IMR-90 (cell line): ENCODE data around the gene PLGRKT. TPM values are rescaled to one million over a fixed set of nuclear protein-coding genes. Genes with fewer than 3 reads are reported as not detected.

Source experiments
- ATAC-seq: fragments of 200-7000 bp; cut with Tn5 transposase; 2 replicates; pipeline ENCODE4 v1.9.1; 2020; ENCODE audit warnings: low read depth, mild to moderate bottlenecking, moderate library complexity
- BruUV-seq: library from RNA; stranded (reverse); fragments of 400-500 nt; replicated peaks from 2 replicates; lab custom pipeline; 2021; lab: Mats Ljungman, UMichigan
- CTCF ChIA-PET: fragments of 300-600 bp; formaldehyde crosslinking; extraction: SDS; loops from one replicate; lab custom pipeline; 2021; ENCODE audit warnings: antibody characterized with exemption; lab: Yijun Ruan, JAX
- POLR2A ChIA-PET: fragments of 300-600 bp; sonication (Branson Sonifier 250); formaldehyde crosslinking; loops from one replicate; lab custom pipeline; 2022; ENCODE audit warnings: antibody characterized with exemption; ENCODE audit not compliant: unreplicated experiment; lab: Charles Lee
- DNase-seq: peaks from one replicate; pipeline ENCODE4 v3.0.0; 2013
- H2AFZ ChIP-seq: replicated peaks from 2 replicates; pipeline ENCODE3; 2013; ENCODE audit warnings: low read length, mild to moderate bottlenecking; ENCODE audit not compliant: poor library complexity
- H2AK5ac ChIP-seq: 2 replicates; pipeline ENCODE4 v1.6.1; 2013; ENCODE audit warnings: low read depth, low read length, inconsistent platforms
- H2AK9ac ChIP-seq: replicated peaks from 2 replicates; pipeline ENCODE3; 2013; ENCODE audit warnings: mild to moderate bottlenecking, low read depth, low read length, moderate library complexity; ENCODE audit not compliant: poor library complexity
- H2BK120ac ChIP-seq: 2 replicates; pipeline ENCODE4 v1.6.1; 2013; ENCODE audit warnings: low read depth, low read length, inconsistent platforms
- H2BK15ac ChIP-seq: 3 replicates; pipeline ENCODE4 v1.6.1; 2013; ENCODE audit warnings: low read depth, low read length, inconsistent platforms
- H2BK20ac ChIP-seq: 2 replicates; pipeline ENCODE4 v1.6.1; 2013; ENCODE audit warnings: low read depth, mild to moderate bottlenecking, inconsistent platforms, low read length, moderate library complexity
- H2BK5ac ChIP-seq: 2 replicates; pipeline ENCODE4 v1.6.1; 2013; ENCODE audit warnings: mild to moderate bottlenecking, low read depth, low read length, inconsistent platforms; ENCODE audit not compliant: poor library complexity, severe bottlenecking
- H3K14ac ChIP-seq: replicated peaks from 2 replicates; pipeline ENCODE4 v1.6.1; 2013; ENCODE audit warnings: low read depth, low read length, inconsistent platforms
- H3K18ac ChIP-seq: 2 replicates; pipeline ENCODE4 v1.6.1; 2013; ENCODE audit warnings: low read depth, low read length, control low read depth
- H3K23ac ChIP-seq: 2 replicates; pipeline ENCODE4 v1.6.1; 2013; ENCODE audit warnings: low read depth, low read length, inconsistent platforms
- H3K27ac ChIP-seq: 2 replicates; pipeline ENCODE4 v1.5.1; 2013; ENCODE audit warnings: mild to moderate bottlenecking, control low read depth, low read length; ENCODE audit not compliant: insufficient read depth
- H3K27me3 ChIP-seq: 2 replicates; pipeline ENCODE4 v1.6.1; 2013; ENCODE audit warnings: low read length; ENCODE audit not compliant: control insufficient read depth, insufficient read depth
- H3K36me3 ChIP-seq: 2 replicates; pipeline ENCODE4 v1.6.1; 2013; ENCODE audit warnings: low read length, mixed read lengths; ENCODE audit not compliant: control insufficient read depth, insufficient read depth
- H3K4ac ChIP-seq: 2 replicates; pipeline ENCODE4 v1.6.1; 2013; ENCODE audit warnings: low read depth, low read length, inconsistent platforms
- H3K4me1 ChIP-seq: 2 replicates; pipeline ENCODE4 v1.6.1; 2013; ENCODE audit warnings: low read length, mixed read lengths; ENCODE audit not compliant: control insufficient read depth, insufficient read depth
- H3K4me2 ChIP-seq: 2 replicates; pipeline ENCODE4 v1.6.1; 2013; ENCODE audit warnings: low read depth, mild to moderate bottlenecking, control low read depth, low read length, moderate library complexity
- H3K4me3 ChIP-seq: 2 replicates; pipeline ENCODE4 v1.5.1; 2013; ENCODE audit warnings: low read depth, mild to moderate bottlenecking, control low read depth, low read length, moderate library complexity; ENCODE audit not compliant: insufficient read depth
- H3K56ac ChIP-seq: 2 replicates; pipeline ENCODE4 v1.6.1; 2013; ENCODE audit warnings: low read length, inconsistent platforms; ENCODE audit not compliant: insufficient read depth; ENCODE audit errors: extremely low read depth
- H3K79me1 ChIP-seq, 2 experiments: 2 replicates each; pipeline ENCODE4 v1.6.1; 2013; ENCODE audit warnings: low read length in 2 of 2, inconsistent platforms in 1 of 2, low read depth in 1 of 2
- H3K9ac ChIP-seq: 2 replicates; pipeline ENCODE4 v1.6.1; 2013; ENCODE audit warnings: low read depth, low read length, control low read depth
- H3K9me1 ChIP-seq: 2 replicates; pipeline ENCODE4 v1.6.1; 2013; ENCODE audit warnings: low read length, inconsistent platforms; ENCODE audit not compliant: insufficient read depth
- H3K9me3 ChIP-seq: 2 replicates; pipeline ENCODE4 v1.6.1; 2013; ENCODE audit warnings: low read length; ENCODE audit not compliant: control insufficient read depth, insufficient read depth
- H4K20me1 ChIP-seq: 2 replicates; pipeline ENCODE4 v1.6.1; 2013; ENCODE audit warnings: low read length, inconsistent platforms; ENCODE audit not compliant: insufficient read depth
- H4K5ac ChIP-seq: 2 replicates; pipeline ENCODE4 v1.6.1; 2013; ENCODE audit warnings: mild to moderate bottlenecking, low read depth, low read length, control low read depth
- H4K8ac ChIP-seq, 2 experiments: 2 replicates each; pipeline ENCODE4 v1.6.1; 2013; ENCODE audit warnings: low read depth in 2 of 2, low read length in 2 of 2, control low read depth in 1 of 2, inconsistent platforms in 1 of 2
- H4K91ac ChIP-seq: 2 replicates; pipeline ENCODE4 v1.6.1; 2013; ENCODE audit warnings: low read depth, low read length, inconsistent platforms; ENCODE audit not compliant: insufficient read depth
- BHLHE40 ChIP-seq: fragments of 150-350 bp; IDR thresholded peaks from 2 replicates; pipeline ENCODE4 v1.6.1; 2016; ENCODE audit warnings: mild to moderate bottlenecking, low read depth, low read length
- CEBPB ChIP-seq: IDR thresholded peaks from 2 replicates; pipeline ENCODE4 v1.6.1; 2012; ENCODE audit warnings: low read depth, low read length, improper control_type of control experiment
- FOS ChIP-seq: fragments of 150-350 bp; IDR thresholded peaks from 2 replicates; pipeline ENCODE4 v1.6.1; 2016; ENCODE audit warnings: low read depth, low read length
- MAZ ChIP-seq: IDR thresholded peaks from 2 replicates; pipeline ENCODE4 v1.6.1; 2012; ENCODE audit warnings: low read depth, mild to moderate bottlenecking, low read length, improper control_type of control experiment, moderate library complexity, borderline replicate concordance
- MXI1 ChIP-seq: IDR thresholded peaks from 2 replicates; pipeline ENCODE4 v1.6.1; 2012; ENCODE audit warnings: low read depth, mild to moderate bottlenecking, low read length, moderate library complexity, borderline replicate concordance
- POLR2A ChIP-seq: IDR thresholded peaks from 2 replicates; pipeline ENCODE4 v1.6.1; 2012; ENCODE audit warnings: mild to moderate bottlenecking, low read depth, low read length
- SMC3 ChIP-seq: fragments of 150-350 bp; IDR thresholded peaks from 2 replicates; pipeline ENCODE4 v1.6.1; 2016; ENCODE audit warnings: low read depth, mild to moderate bottlenecking, antibody characterized with exemption, low read length, moderate library complexity
- WGBS, 2 experiments: methylation state at CpG; one replicate each; pipeline versions ENCODE4 v1.1.5 to v1.1.7; 2013; ENCODE audit warnings: missing lambda C conversion rate in 2 of 2; ENCODE audit not compliant: insufficient read length in 1 of 2; ENCODE audit errors: extremely low coverage in 2 of 2; 5-methylcytosine and 5-hydroxymethylcytosine counted together
- dilution Hi-C: fragments of 300-500 bp; cut with HindIII; formaldehyde crosslinking; loops from one replicate; pipeline ENCODE4 v1.14.3; 2018; ENCODE audit warnings: low sequenced_read_pairs; ENCODE audit not compliant: unreplicated experiment
- in situ Hi-C: fragments of 300-500 bp; cut with MboI; formaldehyde crosslinking; loops from 3 replicates; pipeline ENCODE4 v1.14.3; 2019; ENCODE audit warnings: low sequenced_read_pairs, inconsistent platforms, mixed read lengths
- intact Hi-C: fragments of 100-400 bp; cut with micrococcal nuclease; formaldehyde crosslinking; loops from 2 replicates; pipeline ENCODE4 v1.10.0; 2022
- polyA plus RNA-seq, 3 experiments: library from polyadenylated mRNA; depleted of rRNA; stranded (reverse); fragments of >200 nt; gene quantifications; 2 replicates each; pipeline ENCODE4 v1.2.3, GENCODE V29; 2012; ENCODE audit warnings: low replicate concordance in 1 of 3
- total RNA-seq: library from RNA; depleted of rRNA; stranded (reverse); fragments of >200 nt; gene quantifications from 2 replicates; pipeline ENCODE4 v1.2.3, GENCODE V29; 2012
- TF ChIP-seq, protein P1 (sequence below): fragments of 150-350 bp; IDR thresholded peaks from 2 replicates; pipeline ENCODE4 v1.6.1; 2016; ENCODE audit warnings: low read depth, mild to moderate bottlenecking, low read length, moderate library complexity, borderline replicate concordance
- TF ChIP-seq, protein P2 (sequence below): conservative IDR thresholded peaks from 2 replicates; pipeline ENCODE4 v1.5.1; 2012; ENCODE audit warnings: mild to moderate bottlenecking, low read depth, low read length, improper control_type of control experiment
- TF ChIP-seq, protein P3 (sequence below): fragments of 150-350 bp; IDR thresholded peaks from 2 replicates; pipeline ENCODE4 v1.6.1; 2017; ENCODE audit warnings: mild to moderate bottlenecking, antibody characterized with exemption, low read length, low read depth

PLGRKT gene
- total and polyA plus RNA-seq, 2 of the 4 experiments (the other 2 are of a cell fraction), result 10.8 to 12.7 TPM

DNA sequence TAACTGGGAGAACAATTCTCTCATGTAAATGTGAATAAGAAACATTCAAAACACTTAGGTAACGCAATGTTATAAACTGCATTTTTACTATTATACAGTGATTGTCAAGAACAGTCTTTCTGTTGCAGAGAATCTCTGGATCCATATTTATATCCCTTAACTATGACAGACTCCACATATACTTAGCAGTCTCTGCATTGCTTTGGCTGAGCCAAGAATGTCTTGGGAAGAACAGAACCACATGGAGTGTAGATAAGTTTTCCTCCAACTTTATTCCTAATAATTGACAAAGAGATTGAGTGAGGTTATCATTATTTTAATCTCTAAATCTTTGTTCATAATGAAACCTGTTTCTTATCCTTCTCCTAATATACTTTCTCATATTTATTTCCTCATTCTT, 82.5 kb downstream of the PLGRKT start:
- no CpG with 5 or more reads among the region's 1 CpG for WGBS, 2 experiments
- in situ Hi-C loops, result no loop called here
- Histone ChIP-seq H3K27ac (no peak overlapping the region), H2BK5ac (no peak overlapping the region), H3K4me2 (no peak overlapping the region), H3K18ac (no peak overlapping the region), H3K9me1 (no peaks in the 10 kb centered on the region), H3K27me3 (peaks cover 1% of the 10 kb centered on the region; the same call in 1 of the 2 replicates), H3K23ac (no peak overlapping the region), H3K4me1 (no peaks in the 10 kb centered on the region), H3K9me3 (peaks cover 3% of the 10 kb centered on the region; the same call in 1 of the 2 replicates), H2BK20ac (no peak overlapping the region), H4K5ac (no peak overlapping the region), H3K79me1 (no peaks in the 10 kb centered on the region), H3K14ac (no peak overlapping the region), H3K9ac (no peak overlapping the region), H4K20me1 (no peaks in the 10 kb centered on the region), H3K4me3 (no peak overlapping the region), H2AFZ (no peak overlapping the region), H4K8ac (no peak overlapping the region), H2AK5ac (no peak overlapping the region), H2BK15ac (no peak overlapping the region), H3K4ac (no peak overlapping the region), H2BK120ac (no peak overlapping the region), H2AK9ac (no peak overlapping the region), H3K36me3 (no peaks in the 10 kb centered on the region), H4K91ac (no peak overlapping the region), H3K56ac (no peak overlapping the region)
- DNase-seq, result no peak
- CTCF ChIA-PET, result no interaction called here
- no TSS peak for BruUV-seq
- TF ChIP-seq, protein P1, sequence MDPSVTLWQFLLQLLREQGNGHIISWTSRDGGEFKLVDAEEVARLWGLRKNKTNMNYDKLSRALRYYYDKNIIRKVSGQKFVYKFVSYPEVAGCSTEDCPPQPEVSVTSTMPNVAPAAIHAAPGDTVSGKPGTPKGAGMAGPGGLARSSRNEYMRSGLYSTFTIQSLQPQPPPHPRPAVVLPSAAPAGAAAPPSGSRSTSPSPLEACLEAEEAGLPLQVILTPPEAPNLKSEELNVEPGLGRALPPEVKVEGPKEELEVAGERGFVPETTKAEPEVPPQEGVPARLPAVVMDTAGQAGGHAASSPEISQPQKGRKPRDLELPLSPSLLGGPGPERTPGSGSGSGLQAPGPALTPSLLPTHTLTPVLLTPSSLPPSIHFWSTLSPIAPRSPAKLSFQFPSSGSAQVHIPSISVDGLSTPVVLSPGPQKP, result no peak
- TF ChIP-seq CEBPB, result no peak
- TF ChIP-seq, protein P2, sequence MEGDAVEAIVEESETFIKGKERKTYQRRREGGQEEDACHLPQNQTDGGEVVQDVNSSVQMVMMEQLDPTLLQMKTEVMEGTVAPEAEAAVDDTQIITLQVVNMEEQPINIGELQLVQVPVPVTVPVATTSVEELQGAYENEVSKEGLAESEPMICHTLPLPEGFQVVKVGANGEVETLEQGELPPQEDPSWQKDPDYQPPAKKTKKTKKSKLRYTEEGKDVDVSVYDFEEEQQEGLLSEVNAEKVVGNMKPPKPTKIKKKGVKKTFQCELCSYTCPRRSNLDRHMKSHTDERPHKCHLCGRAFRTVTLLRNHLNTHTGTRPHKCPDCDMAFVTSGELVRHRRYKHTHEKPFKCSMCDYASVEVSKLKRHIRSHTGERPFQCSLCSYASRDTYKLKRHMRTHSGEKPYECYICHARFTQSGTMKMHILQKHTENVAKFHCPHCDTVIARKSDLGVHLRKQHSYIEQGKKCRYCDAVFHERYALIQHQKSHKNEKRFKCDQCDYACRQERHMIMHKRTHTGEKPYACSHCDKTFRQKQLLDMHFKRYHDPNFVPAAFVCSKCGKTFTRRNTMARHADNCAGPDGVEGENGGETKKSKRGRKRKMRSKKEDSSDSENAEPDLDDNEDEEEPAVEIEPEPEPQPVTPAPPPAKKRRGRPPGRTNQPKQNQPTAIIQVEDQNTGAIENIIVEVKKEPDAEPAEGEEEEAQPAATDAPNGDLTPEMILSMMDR, result no peak
- no peak for TF ChIP-seq MAZ
- TF ChIP-seq, protein P3, sequence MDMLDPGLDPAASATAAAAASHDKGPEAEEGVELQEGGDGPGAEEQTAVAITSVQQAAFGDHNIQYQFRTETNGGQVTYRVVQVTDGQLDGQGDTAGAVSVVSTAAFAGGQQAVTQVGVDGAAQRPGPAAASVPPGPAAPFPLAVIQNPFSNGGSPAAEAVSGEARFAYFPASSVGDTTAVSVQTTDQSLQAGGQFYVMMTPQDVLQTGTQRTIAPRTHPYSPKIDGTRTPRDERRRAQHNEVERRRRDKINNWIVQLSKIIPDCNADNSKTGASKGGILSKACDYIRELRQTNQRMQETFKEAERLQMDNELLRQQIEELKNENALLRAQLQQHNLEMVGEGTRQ, result no peak
- TF ChIP-seq FOS, result no peak
- TF ChIP-seq POLR2A, result no peak
- no peak for TF ChIP-seq MXI1
- TF ChIP-seq BHLHE40, result no peak
- no peak for TF ChIP-seq SMC3
- intact Hi-C loops, result no loop called here
- ATAC-seq, result no peak
- dilution Hi-C loops, result no loop called here
- POLR2A ChIA-PET, result no interaction called here
